ENCODE data around the gene ZBTB38.

The ZBTB38 gene

DNA sequence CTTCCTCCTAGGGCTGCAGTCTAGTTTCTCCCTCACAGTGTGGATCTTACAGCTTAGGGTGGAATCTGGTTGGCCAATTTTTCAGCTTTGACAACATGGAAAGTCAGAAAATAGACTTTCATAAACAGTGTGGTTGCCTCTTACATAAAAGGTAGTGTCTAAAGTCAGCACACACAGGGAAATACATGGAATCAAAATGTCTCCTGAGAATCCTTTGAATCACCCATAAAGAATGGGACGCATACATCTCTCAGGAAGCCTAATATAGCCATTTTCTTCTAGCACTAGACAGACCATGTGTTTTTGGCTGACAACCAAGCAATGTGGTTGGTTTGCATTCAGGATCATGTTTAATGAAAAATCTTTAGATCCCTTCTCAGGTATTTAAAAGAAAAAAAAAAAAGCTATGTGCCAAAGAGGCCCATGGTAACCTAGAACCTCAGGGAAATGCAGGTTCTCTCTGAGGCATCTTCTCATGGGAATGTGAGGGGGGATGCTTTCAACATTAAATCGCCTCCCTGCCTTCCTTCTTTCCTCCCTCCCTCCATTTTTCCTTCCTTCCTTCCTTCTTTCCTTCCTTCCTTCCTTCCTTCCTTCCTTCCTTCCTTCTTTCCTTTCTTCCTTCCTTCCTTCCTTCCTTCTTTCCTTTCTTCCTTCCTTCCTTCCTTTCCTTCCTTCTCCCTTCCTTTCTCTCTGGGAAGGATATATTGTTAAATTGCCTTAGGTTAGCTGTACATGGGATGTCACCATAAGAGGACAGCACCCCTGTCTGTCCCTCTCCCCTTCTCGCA, 34.3 kb upstream of the ZBTB38 start:
- H3K27ac Mint-ChIP-seq (ENCODE audit: low read depth) = no peak overlapping the region
- no peak for DNase-seq (ENCODE audit: low spot score in 2 of 2)

DNA sequence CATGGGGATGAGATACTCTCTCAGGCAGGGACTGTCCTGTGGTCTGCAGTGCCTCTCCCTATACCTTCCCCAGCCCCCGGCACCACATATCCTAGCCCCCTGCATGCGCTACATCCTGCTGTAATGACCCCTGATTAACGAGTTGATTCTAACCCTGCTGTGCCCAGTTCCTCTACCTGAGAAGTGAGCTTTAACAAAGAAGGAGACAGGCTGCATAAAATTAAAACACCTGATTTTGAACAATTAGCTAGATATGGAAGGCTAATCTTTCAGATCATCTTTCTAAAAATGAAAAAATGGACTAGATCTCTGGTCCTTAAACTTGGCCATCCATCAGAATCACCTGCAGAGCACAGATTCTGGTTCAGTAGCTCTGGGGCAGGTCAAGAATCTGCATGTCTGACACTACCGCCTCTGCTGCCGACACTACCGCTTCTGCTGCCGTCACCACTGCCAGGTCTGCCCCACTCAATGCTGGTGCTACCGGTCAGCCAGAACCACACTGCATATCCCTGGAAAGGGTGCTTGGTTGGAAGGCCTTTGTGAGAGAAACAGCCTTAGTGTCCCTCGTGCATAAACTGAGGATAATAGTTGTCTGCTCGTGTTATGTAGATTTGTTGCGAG, 33.6 kb upstream of the ZBTB38 start:
- ATAC-seq (replicated peaks; ENCODE audit: extremely low read depth, poor library complexity, severe bottlenecking) (no peak), DNase-seq (ENCODE audit: low spot score in 2 of 2) (no peak)
- no peaks in the 10 kb centered on the region for H3K9me3 Mint-ChIP-seq
- no peak overlapping the region for H3K27ac Mint-ChIP-seq (ENCODE audit: low read depth)
- H3K27me3 Mint-ChIP-seq = no peaks in the 10 kb centered on the region
- H3K4me1 Mint-ChIP-seq = no peaks in the 10 kb centered on the region
- no peak overlapping the region for H3K4me3 Mint-ChIP-seq
- no peaks in the 10 kb centered on the region for H3K36me3 Mint-ChIP-seq (ENCODE audit: insufficient read depth)

More for the DNA sequence above, 34.3 kb upstream of the ZBTB38 start:
- no peak overlapping the region for H3K4me3 Mint-ChIP-seq
- no peaks in the 10 kb centered on the region for H3K4me1 Mint-ChIP-seq
- no peak for ATAC-seq (replicated peaks; ENCODE audit: extremely low read depth, poor library complexity, severe bottlenecking)
- no peaks in the 10 kb centered on the region for H3K9me3 Mint-ChIP-seq
- H3K27me3 Mint-ChIP-seq = no peaks in the 10 kb centered on the region
- H3K36me3 Mint-ChIP-seq (ENCODE audit: insufficient read depth) = no peaks in the 10 kb centered on the region

DNA sequence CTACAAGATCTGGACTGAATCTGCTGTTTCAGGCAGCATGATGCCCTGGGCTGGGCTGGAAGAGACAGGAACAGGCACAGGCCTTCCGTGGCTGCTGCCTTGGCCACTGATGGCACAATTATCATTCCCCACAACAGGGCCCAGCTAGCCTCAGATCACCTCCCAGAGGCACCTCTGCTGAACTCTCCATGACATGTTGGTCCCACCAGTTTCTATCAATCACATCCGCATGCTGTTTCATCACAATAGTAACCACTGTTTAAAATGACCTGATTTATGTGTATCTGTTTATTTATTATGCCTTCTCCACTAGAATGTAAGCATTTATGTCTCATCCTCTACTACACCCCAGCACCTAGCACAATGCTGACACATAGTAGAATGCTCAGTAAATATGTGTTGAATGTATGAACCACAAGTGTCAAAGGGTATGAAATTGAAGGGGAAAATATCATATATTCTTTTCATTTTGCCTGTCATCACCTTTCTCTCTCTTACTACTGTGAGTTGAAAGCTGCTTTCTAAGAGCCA, 32.7 kb upstream of the ZBTB38 start:
- DNase-seq (ENCODE audit: low spot score in 2 of 2) = no peak
- Mint-ChIP-seq H3K4me3 (no peak overlapping the region), H3K4me1 (no peaks in the 10 kb centered on the region), H3K27me3 (no peaks in the 10 kb centered on the region), H3K36me3 (ENCODE audit: insufficient read depth) (no peaks in the 10 kb centered on the region), H3K27ac (ENCODE audit: low read depth) (no peak overlapping the region), H3K9me3 (no peaks in the 10 kb centered on the region)
- ATAC-seq (replicated peaks; ENCODE audit: extremely low read depth, poor library complexity, severe bottlenecking) = no peak

DNA sequence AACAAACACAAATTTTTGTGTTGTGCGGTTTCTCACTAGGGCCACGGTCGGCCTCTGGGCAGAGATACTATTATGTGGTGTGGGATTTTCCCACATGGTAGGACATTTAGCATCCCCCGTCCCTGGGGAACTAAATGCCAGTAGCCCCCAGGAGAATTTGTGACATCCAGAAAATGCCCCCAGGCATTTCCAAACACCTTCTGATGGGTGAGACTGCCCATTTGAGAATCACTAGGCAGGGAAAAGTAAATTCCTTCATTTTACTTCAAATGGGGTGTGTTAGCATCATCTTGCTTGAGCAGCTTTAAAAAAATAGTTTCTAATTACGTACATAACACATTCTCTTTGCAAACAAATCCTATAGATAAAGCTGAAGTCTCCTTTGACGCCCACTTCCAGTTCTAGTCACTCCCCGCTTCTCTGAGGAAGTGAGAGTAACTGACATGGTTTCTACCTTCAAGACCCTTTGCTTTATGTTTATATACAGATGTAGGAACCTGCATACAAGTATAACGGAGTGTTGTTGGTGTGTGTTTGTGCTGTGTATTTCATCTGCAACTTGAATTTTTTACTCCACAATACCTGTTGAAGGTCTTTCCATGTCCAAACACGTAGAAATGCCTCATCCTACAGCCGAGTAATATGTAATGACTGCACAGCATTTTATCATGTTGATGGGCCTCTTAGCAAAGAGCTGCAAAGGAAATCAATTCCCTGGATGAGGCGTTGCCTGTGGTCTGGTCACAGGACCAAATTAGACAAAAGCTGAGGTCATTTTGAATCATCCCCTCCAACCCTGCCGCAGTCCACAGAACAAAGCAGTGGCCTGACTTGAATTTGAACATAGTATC, 31.4 kb upstream of the ZBTB38 start:
- H3K9me3 Mint-ChIP-seq = no peaks in the 10 kb centered on the region
- H3K4me3 Mint-ChIP-seq = no peak overlapping the region
- peaks cover 7% of the 10 kb centered on the region for H3K27me3 Mint-ChIP-seq
- H3K27ac Mint-ChIP-seq (ENCODE audit: low read depth) = no peak overlapping the region
- no peaks in the 10 kb centered on the region for H3K4me1 Mint-ChIP-seq
- H3K36me3 Mint-ChIP-seq (ENCODE audit: insufficient read depth) = no peaks in the 10 kb centered on the region
- DNase-seq (ENCODE audit: low spot score in 2 of 2) (no peak), ATAC-seq (replicated peaks; ENCODE audit: extremely low read depth, poor library complexity, severe bottlenecking) (no peak)

DNA sequence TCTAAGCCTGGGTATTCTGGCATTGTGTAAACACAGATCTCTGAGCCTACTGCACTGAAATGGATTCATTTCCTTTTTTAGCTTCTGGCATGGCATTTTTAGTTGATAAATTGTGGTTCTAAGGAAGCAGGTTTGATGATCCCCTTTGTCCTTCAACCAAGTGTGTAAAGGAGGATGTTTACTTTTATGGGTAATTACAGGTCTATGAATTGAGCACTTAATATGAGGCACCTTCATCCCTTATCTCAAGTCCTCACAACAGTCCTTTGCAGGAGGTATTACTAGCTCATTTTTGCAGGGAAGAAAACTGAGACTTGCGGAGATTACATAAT, 30.8 kb upstream of the ZBTB38 start:
- Mint-ChIP-seq H3K4me1 (no peaks in the 10 kb centered on the region), H3K27ac (ENCODE audit: low read depth) (no peak overlapping the region), H3K9me3 (no peaks in the 10 kb centered on the region), H3K36me3 (ENCODE audit: insufficient read depth) (peaks cover 2% of the 10 kb centered on the region), H3K27me3 (peaks cover 7% of the 10 kb centered on the region), H3K4me3 (no peak overlapping the region)
- DNase-seq (ENCODE audit: low spot score in 2 of 2) (no peak), ATAC-seq (replicated peaks; ENCODE audit: extremely low read depth, poor library complexity, severe bottlenecking) (no peak)

DNA sequence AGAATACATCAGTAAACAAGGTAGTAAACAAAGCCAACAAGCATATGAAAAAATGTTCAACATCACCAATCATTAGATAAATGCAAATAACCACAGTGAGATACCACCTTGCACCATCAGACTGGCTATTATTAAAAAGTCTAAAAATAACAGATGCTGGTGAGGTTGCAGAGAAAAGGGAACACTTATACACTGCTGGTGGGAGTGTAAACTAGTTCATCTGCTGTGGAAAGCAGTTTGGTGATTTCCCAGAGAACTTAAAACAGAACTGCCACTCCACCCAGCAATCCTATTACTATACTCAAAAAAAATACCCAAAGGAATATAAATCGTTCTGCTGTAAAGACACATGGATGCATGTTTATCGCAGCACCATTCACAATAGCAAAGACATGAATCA, 30.3 kb upstream of the ZBTB38 start:
- Mint-ChIP-seq H3K4me3 (no peak overlapping the region), H3K9me3 (no peaks in the 10 kb centered on the region), H3K27me3 (peaks cover 7% of the 10 kb centered on the region), H3K27ac (ENCODE audit: low read depth) (no peak overlapping the region), H3K4me1 (no peaks in the 10 kb centered on the region), H3K36me3 (ENCODE audit: insufficient read depth) (peaks cover 2% of the 10 kb centered on the region)
- no peak for ATAC-seq (replicated peaks; ENCODE audit: extremely low read depth, poor library complexity, severe bottlenecking)
- no peak for DNase-seq (ENCODE audit: low spot score in 2 of 2)

DNA sequence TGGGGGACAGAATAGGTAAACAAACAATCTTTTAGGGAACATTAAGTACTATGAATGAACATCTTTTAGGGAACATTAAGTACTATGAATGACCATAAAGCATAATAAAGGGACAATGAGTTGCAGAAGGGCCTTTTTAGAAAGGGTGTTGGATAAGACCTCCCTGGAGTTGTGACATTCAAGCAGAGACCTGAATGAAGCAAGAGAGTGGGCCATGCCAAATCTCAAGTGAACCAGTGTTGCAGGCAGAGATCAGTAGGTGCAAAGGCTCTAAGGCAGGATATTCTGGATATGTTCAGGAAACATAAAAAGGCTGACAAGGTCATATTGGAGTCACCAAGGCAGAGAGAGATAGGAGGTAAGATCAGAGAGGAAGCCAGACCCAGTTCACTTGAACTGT, 29.4 kb upstream of the ZBTB38 start:
- no peaks in the 10 kb centered on the region for H3K9me3 Mint-ChIP-seq
- DNase-seq (ENCODE audit: low spot score in 2 of 2) (no peak), ATAC-seq (replicated peaks; ENCODE audit: extremely low read depth, poor library complexity, severe bottlenecking) (no peak)
- no peaks in the 10 kb centered on the region for H3K4me1 Mint-ChIP-seq
- H3K36me3 Mint-ChIP-seq (ENCODE audit: insufficient read depth) = peaks cover 2% of the 10 kb centered on the region
- no peak overlapping the region for H3K4me3 Mint-ChIP-seq
- peaks cover 7% of the 10 kb centered on the region for H3K27me3 Mint-ChIP-seq
- no peak overlapping the region for H3K27ac Mint-ChIP-seq (ENCODE audit: low read depth)

DNA sequence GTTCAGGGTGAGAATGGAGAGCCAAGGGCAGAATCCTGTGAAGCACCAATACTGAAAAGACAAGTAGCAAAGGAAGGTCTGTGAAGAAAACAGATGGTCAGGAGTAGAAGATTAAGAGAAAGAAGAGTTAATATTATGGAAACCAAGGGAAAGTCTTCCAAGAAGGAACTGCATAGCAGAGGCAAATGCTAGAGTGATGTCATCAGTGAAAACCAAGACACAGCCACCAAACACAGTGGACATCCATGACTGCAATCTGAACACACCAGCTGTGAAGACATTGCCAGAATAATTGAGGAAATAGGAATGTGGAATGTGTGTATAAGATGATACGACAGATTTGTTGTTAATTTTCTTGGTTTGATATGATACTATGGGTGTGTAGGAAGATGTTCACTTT, 26.8 kb upstream of the ZBTB38 start:
- Mint-ChIP-seq H3K27ac (ENCODE audit: low read depth) (no peak overlapping the region), H3K9me3 (no peaks in the 10 kb centered on the region)

DNA sequence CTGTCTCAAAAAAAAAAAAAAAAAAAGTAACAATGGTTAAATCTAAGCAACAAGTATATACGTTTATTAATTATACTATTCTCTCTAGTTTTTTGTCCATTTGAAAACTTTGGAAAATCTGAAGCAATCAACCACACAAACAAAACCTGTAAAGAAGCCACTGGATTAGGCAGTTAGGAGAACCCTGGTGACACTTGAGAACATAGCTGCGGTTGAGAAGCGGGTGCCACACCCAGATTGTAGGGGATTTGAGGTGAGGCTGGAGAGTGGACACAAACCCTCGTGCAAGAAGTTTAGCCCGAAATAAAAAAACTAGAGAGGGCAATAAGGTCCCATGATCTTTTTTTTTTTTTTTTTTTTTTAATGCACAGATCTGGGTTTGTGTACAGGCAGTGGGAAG, 25.9 kb upstream of the ZBTB38 start:
- no peaks in the 10 kb centered on the region for H3K4me1 Mint-ChIP-seq
- H3K27me3 Mint-ChIP-seq = peaks cover 7% of the 10 kb centered on the region
- peaks cover 2% of the 10 kb centered on the region for H3K36me3 Mint-ChIP-seq (ENCODE audit: insufficient read depth)
- DNase-seq (ENCODE audit: low spot score in 2 of 2) = no peak
- no peak for ATAC-seq (replicated peaks; ENCODE audit: extremely low read depth, poor library complexity, severe bottlenecking)
- no peaks in the 10 kb centered on the region for H3K9me3 Mint-ChIP-seq
- H3K4me3 Mint-ChIP-seq = no peak overlapping the region
- no peak overlapping the region for H3K27ac Mint-ChIP-seq (ENCODE audit: low read depth)

More for the DNA sequence above, 26.8 kb upstream of the ZBTB38 start:
- H3K27me3 Mint-ChIP-seq = peaks cover 7% of the 10 kb centered on the region
- no peak for ATAC-seq (replicated peaks; ENCODE audit: extremely low read depth, poor library complexity, severe bottlenecking)
- H3K36me3 Mint-ChIP-seq (ENCODE audit: insufficient read depth) = peaks cover 2% of the 10 kb centered on the region
- no peak overlapping the region for H3K4me3 Mint-ChIP-seq
- DNase-seq (ENCODE audit: low spot score in 2 of 2) = no peak
- no peaks in the 10 kb centered on the region for H3K4me1 Mint-ChIP-seq

DNA sequence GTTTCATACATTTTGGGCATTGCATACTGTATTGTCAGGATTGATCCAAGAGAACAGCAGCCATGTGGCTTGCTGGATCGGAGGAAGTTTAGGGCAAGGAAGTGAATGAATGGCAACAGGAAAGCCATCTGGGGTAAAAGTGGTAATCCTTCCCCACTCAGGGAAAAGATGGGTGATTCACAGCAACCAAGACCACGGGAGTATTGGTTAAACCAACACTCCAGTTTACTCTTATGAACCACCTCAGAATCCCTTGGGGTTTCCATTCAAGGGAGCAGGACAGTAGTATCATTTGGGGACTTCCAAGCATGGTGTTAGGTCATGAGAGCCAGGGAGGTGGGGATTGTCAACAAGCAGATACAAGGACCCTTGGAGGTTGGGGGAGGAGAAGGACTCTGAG, 25.2 kb upstream of the ZBTB38 start:
- no peak overlapping the region for H3K4me3 Mint-ChIP-seq
- no peak overlapping the region for H3K27ac Mint-ChIP-seq (ENCODE audit: low read depth)
- DNase-seq (ENCODE audit: low spot score in 2 of 2) (no peak), ATAC-seq (replicated peaks; ENCODE audit: extremely low read depth, poor library complexity, severe bottlenecking) (no peak)
- H3K9me3 Mint-ChIP-seq = no peaks in the 10 kb centered on the region
- peaks cover 7% of the 10 kb centered on the region for H3K27me3 Mint-ChIP-seq
- H3K4me1 Mint-ChIP-seq = no peaks in the 10 kb centered on the region
- peaks cover 2% of the 10 kb centered on the region for H3K36me3 Mint-ChIP-seq (ENCODE audit: insufficient read depth)

DNA sequence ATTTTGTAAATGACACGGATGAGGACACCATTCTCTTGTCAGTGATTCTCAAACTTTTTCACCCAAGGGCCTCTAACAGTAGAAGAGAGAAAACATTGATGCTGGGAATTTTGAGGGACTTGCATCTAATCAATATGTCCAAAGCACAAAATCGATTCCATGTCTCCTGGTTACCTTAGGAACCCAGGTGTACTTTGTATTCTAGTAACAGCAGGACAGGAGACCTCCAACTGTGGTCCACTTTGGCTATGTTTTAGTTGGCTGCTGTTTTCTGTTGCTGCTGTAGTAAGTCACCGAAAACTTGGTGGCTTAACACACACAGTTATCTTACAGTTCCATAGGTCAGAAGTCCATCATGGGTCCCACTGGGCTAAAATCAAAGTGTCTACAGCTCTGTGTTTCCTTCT, 24.4 kb upstream of the ZBTB38 start:
- peaks cover 7% of the 10 kb centered on the region for H3K27me3 Mint-ChIP-seq
- H3K9me3 Mint-ChIP-seq = no peaks in the 10 kb centered on the region
- no peak overlapping the region for H3K4me3 Mint-ChIP-seq
- H3K36me3 Mint-ChIP-seq (ENCODE audit: insufficient read depth) = peaks cover 2% of the 10 kb centered on the region
- no peaks in the 10 kb centered on the region for H3K4me1 Mint-ChIP-seq
- no peak overlapping the region for H3K27ac Mint-ChIP-seq (ENCODE audit: low read depth)
- ATAC-seq (replicated peaks; ENCODE audit: extremely low read depth, poor library complexity, severe bottlenecking) (no peak), DNase-seq (ENCODE audit: low spot score in 2 of 2) (no peak)

DNA sequence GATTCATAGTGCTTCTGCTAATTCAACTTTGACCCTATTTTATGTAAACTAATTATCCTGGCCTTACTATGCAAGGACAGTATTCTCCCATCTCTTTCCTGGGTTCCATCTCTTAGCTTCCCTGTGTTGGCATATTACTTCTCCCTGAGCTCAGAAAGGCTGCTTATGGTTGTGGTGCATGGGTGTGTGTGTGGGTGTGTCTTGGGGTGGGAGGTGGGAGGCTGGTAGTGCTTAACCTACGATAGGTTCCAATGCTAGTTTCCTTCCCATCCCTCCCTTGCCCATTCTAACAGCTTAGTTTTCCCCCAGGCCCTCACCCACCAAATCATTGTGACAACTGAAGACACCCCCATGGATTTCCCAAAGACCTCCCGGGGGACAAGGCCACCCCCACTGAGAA, 22.8 kb upstream of the ZBTB38 start:
- no peak overlapping the region for H3K4me3 Mint-ChIP-seq
- ATAC-seq (replicated peaks; ENCODE audit: extremely low read depth, poor library complexity, severe bottlenecking) (no peak), DNase-seq (ENCODE audit: low spot score in 2 of 2) (no peak)
- H3K9me3 Mint-ChIP-seq = no peaks in the 10 kb centered on the region
- H3K4me1 Mint-ChIP-seq = no peaks in the 10 kb centered on the region
- peaks cover 21% of the 10 kb centered on the region for H3K27me3 Mint-ChIP-seq
- H3K36me3 Mint-ChIP-seq (ENCODE audit: insufficient read depth) = peaks cover 2% of the 10 kb centered on the region
- H3K27ac Mint-ChIP-seq (ENCODE audit: low read depth) = no peak overlapping the region
